AG10803 (cell line): Measurements from ENCODE around the gene SLC6A4.
A peak's percentile ranks its signal among the peaks of the same experiment; 100 is the strongest.
"Not testable (repeated sequence)": the region's sequence is repeated elsewhere in the genome, so short reads cannot be mapped to it uniquely, and the experiment has no call there.

Source experiments
- DNase-seq: peaks from one replicate; pipeline ENCODE4 v3.0.0; 2010; ENCODE audit warnings: low read depth
- H3K4me3 ChIP-seq: 2 replicates; pipeline ENCODE4 v1.5.1; 2011; ENCODE audit warnings: mild to moderate bottlenecking, low read length, control low read depth
- TF ChIP-seq, protein P1 (sequence below): conservative IDR thresholded peaks from 2 replicates; pipeline ENCODE4 v1.5.1; 2011; ENCODE audit warnings: mild to moderate bottlenecking, low read length, control low read depth, inconsistent platforms

SLC6A4 gene

DNA sequence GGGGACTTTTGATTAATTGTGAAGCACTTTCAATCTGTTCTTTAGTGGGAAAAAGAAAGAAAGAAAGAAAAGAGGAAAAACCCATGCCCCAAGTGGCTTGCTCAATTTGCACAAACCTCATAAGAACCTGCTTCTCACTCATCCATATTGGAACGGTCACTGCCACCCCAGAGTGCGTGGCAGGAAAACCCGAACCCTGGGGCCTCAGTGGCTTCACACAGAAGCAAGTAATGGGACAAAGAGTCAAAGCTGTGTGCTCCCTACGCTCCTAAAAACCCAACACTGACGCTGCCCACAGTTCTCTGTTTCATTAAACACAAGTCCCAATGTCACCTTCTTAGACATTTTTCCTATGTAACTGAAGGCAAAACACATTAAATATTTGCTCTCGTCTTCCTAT, 1.2 kb downstream of the SLC6A4 start:
- H3K4me3 ChIP-seq = no peak overlapping the region
- TF ChIP-seq, protein P1, sequence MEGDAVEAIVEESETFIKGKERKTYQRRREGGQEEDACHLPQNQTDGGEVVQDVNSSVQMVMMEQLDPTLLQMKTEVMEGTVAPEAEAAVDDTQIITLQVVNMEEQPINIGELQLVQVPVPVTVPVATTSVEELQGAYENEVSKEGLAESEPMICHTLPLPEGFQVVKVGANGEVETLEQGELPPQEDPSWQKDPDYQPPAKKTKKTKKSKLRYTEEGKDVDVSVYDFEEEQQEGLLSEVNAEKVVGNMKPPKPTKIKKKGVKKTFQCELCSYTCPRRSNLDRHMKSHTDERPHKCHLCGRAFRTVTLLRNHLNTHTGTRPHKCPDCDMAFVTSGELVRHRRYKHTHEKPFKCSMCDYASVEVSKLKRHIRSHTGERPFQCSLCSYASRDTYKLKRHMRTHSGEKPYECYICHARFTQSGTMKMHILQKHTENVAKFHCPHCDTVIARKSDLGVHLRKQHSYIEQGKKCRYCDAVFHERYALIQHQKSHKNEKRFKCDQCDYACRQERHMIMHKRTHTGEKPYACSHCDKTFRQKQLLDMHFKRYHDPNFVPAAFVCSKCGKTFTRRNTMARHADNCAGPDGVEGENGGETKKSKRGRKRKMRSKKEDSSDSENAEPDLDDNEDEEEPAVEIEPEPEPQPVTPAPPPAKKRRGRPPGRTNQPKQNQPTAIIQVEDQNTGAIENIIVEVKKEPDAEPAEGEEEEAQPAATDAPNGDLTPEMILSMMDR = no peak
- DNase-seq = no peak

DNA sequence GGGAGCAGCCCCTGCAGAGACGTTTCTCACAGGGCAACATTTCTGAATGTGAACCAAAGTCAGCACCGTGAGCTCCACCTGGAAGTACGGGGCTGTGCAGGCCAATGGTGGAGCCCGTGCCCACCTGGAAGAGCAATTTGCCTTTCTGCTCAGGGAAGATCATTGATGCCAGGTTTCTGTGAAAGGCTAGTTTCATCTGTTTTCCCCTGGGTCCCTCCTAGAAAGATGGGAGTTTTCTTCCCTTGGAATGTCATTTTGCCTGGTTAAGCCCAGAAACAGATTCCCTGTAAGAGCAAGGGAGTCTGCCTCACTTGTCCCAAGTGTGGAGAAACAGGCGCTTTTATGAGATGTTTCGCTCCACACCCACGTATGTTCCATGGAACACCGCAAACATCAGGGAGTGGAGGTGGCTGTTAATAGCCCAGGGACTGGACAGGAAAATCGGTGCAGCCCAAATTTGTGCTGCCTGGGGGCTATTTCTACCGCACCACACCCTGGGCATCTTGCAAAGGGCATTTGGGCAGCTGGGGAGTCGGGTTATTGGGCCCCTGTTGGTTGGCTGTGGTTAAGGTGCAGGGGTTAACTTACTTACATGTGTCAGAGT, 2.6 kb downstream of the SLC6A4 start:
- TF ChIP-seq, protein P1 = no peak
- no peak overlapping the region for H3K4me3 ChIP-seq
- DNase-seq = no peak

DNA sequence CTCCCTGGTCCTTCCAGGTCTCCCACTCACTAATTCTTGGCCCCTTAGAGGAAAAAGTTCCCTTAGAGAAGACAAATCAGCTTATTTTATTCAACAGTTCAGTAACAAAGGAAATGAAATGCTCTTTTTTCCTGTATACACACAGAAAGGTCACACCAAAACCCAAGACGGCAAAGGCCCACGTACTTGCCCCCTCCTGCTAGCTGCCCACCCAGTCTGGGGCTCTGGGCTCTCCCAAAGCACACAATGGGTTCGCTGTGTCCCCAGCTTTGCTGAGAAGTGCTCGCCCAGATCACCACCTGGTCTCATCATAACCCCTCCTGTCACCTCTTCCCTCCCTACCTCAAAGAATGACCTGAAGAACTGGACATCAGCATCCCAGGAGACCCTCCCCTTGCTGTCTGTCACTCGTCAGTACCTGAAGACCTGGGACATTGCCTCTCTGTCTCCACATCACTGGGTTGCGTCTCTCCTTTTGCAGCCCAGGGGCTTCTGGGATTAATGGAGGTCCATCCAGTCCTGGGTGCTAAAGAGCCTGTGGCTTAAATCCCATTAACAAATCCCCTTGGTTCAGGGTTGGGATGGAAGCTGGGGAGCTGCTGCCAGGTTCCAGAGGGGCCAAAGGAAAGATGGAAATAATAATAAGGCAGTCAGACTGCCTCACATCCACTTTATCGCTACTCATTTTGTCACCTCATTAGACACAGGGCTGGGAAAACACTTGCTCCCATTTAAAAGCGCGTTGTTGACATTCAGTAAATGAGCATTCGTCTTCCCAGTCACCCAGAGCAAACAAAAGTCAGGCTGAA, 3.3 kb downstream of the SLC6A4 start:
- TF ChIP-seq, protein P1 = no peak
- DNase-seq = no peak
- H3K4me3 ChIP-seq = no peak overlapping the region

DNA sequence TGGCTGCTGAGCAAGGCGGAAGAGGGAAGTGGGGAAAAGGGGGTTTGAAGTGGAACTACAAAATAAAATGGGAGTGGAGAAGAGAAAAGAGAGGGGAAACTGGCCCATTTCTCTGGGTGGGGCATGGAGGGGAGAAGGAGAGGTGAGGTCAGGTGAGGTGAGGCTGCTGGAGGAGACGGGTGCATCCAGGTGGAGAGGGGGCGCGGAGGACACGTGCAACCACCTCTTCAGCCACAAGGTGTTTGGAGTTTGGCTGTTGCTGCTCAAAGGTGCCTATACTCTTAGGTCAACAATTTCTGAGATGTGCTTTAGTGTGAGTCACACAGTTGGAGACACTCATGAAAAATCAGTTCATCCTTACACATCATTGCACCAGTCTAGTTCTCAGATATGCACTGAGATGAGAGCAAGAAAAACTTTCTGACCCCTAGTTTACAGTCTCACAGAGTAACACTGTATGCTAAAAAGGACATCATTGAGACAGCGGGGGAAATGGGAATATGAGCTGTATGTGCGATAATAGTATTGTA, 4.8 kb downstream of the SLC6A4 start:
- no peak overlapping the region for H3K4me3 ChIP-seq
- DNase-seq = peak; percentile 23
- TF ChIP-seq, protein P1 = no peak

DNA sequence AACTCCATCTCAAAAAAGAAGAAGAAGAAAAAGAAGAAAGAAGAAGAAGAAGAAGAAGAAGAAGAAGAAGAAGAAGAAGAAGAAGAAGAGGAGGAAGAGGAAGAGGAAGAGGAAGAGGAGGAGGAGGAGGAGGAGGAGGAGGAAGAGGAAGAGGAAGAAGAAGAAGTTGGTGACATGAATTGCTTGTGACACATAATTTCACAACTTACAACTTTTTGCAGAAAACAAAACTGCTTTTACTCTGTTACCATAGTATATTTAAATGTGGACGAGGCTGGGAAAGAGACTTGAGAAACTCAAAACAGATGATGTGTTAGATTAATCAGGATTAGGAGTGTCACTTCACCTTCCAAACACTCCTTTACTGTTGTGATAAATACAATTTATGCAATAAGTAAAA, 5.5 kb downstream of the SLC6A4 start:
- H3K4me3 ChIP-seq, DNase-seq: not testable (repeated sequence)

DNA sequence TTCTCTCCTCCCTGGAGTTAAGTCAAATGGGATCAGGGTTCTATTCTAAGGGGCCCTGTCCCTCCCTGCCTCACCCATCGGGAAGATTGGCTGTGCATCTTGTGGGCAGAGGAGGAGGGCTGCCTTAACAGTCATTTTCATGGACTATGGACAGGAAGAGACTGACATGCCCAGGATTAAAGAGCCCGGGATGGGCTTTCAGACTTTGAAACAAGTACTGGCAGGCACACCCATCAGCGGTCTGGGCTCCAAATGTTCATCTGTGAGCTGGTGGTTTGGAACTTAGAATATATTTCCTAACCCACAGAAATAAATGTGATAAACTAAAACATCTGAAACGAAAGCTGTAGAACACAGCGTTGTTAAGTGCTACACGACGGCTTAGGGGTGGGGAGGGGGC, 6.5 kb downstream of the SLC6A4 start:
- peak overlapping the region; percentile 46 for H3K4me3 ChIP-seq
- peak; percentile 68 for DNase-seq
- TF ChIP-seq, protein P1 = no peak

DNA sequence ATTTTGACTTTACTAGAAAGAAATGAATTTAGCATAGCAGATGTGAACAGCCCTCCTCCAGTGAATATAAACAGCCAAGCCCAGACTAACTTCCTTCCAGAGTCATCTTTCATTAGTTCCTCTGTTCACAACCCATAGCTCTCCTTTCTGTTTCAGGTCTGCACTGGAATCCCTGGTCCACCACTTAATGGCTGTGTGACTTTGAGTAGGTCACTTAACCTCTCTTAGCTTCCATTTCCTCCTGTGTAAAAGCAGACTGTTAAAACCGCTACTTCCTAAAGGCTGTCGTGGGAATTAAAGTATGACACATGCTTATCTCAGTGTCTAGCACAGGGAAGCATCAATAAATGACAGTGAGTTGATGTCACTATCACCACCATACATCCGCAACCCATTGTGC, 7.5 kb downstream of the SLC6A4 start:
- TF ChIP-seq, protein P1 = no peak
- H3K4me3 ChIP-seq = no peak overlapping the region
- no peak for DNase-seq
